ENCODE results near the gene KIAA0513. TPM values are rescaled to one million over a fixed set of nuclear protein-coding genes. Genes with fewer than 3 reads are reported as not detected.
A peak's percentile ranks its signal among the peaks of the same experiment; 100 is the strongest.

KIAA0513 gene
- polyA plus RNA-seq, 5 donors, result 4.6 to 9.3 (median 5.6) TPM

DNA sequence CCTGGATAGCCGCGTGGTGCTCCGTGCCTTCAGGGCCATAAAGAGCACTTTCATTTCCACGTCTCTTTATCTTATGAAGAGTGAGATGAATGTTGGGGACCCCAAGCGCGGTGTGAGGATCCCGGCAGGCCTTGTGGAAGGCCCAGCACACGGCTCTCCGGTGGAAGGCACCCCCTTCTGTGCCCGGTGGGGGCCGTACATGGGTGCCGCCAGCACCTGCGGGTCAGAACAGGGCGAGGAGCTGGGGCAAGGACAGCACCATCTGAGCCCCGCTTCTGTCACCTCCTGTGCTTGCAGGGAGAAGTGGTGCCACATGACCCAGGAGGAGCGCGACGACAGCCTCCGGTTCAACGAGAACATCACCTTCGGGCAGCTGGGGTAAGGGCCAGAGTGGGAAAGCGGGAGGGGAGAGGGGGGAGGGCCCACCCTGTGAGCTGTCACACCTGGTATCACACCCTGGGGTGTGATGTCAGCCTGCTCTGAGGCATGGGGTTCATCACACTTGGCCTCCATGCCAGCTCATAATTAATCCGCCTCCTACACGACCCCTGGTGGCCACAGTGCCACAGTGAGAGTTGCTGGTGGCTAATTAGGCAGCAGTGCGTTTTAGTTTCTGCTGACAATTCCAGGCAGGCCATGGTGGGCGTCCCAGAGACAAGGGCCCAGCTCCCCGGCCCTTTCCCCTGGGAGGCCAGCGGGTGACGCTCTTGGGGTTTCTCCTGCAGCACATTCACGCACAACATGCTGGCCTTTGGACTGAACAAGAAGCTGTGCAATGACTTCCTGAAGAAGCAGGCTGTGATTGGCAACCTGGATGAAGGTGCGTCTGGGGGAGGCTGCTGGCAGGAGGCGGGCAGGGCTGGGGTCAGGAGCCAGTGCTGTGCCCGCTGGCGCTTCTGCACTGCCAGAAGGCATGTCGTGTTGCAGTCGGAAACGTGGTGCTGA, 59.0 kb downstream of the KIAA0513 start:
- peak; percentile 30 to 48 for DNase-seq

DNA sequence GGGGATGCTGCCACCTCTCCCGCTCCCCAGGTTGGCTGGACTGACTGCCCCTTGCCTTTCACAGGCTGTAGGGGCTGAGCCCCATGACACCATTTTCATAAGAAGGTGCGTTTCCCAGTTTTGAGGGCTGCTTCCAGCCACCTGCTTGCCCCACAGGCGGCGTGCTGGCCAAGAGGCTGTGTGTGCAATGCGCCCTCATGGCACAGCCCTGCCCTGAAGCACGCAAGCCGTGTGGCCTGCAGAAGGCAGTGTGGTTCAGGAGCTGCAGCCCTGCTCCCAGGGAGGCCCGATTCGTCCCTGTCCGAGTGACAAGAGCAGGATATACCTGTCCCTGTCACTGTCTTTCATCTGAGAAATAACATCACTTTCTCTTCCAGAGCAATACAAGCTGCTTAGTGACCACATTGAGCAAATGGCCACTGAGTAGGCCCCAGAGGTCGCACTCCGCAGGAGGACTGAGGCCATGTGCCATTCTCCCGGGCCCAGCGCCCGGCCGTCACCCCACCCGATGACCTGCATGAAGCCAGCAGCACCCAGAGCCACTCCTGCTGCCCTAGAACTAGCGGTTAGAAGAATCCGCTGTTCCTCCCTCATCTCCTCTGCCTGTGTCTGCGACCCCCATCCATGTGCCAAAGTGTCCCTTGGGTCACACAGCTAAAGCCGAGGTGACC, 60.4 kb downstream of the KIAA0513 start:
- DNase-seq, result no peak

DNA sequence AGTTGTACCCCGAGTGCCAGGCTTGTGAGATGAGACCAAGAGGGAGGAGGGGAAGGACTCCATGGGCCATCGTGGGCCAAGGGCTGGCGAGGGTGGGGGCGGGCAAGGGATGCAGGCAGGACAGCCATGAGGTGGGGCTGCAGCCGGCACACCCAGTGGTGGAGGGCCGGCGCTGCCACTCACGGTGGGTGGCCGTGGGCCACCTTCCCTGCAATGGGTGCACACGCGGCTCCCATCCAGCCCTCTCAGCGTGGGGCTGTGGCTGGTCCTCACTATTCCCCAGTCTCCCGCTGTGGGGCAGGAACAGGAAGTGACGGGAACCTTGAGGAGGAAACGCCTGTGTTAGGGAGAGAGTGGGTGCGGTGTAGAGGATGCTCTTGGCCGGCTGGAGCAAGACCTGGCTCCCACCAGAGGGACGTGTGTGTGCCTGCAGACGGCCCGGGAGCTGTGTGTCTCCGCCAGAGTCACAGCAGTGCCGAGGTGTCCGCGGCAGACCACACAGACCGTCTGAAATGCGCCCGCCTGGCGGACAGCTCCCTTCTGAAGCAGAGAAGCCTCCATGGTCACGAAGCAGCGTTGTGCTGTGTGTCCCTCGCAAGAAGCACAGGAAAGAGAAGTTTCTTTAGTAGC, 61.1 kb downstream of the KIAA0513 start:
- no peak for DNase-seq

DNA sequence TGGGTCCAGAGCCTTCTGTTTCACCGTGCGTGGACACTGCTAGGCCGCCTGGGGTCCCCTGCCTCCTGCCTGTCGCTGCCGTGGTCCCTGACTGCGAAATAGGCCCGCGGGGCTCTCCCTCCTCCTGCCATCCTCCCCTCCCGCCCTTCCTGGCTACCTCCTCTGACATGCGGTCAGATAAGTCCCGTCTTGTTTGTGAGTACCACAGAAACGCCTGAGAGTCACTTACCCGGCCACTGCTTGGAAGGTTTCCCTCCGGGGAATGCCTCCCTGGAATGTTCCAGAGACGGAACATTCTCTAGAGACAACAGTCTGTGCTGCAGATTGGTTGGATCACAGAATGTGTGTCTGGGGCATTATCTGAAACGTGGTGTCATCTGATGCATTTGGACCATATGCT, 61.9 kb downstream of the KIAA0513 start:
- DNase-seq, result peak; percentile 25 to 40

DNA sequence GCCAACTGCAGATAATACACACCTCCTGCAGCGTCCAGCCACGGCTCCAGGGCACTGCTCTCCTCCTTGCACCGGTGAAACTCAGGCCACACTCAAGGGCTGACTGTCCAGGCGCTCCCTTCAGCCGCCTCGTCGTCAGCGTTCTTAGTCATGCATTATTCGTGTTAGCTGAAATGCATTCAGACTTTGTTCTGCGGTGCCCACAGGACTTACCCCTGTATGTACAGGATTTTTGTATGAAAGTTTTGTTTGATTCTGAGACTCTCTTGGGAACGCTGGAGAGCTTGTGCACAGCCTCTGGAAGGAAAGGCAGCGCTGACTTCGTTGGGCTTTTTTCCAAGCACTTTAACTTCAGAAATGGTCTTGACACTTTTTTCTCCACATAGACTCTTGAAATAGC, 62.6 kb downstream of the KIAA0513 start:
- peak in 1 of 2 donors; percentile 18 for DNase-seq

DNA sequence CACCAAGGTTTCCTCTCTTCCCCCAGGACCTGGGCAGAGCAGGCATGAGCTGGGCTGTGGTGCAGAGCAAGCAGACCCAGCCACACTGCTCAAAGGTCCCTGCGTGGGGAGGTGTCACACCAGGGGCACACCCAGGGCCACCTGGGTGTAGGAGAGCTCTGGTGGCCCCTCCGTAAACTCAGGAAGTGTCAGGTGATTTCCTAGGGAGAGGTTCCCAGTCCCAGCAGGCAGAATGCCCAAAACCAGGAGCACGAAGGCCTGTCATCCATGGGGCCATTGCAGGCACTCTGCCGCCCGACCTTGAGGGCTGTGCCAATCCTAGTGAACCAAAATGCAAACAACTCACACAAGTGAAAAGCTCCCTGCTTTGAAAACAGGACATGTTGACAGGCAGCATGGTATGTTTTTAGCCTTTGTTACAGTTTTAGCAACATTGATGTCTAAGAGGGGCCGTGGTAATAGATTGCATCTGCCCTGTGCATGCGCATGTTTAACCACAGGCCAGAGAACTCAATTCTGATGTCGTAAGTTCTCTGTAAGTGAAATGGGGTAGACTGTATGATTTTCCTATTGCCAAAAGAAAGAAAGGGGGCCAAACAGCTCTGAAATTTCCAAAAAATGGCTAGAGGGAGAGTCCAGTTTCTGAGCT, 63.4 kb downstream of the KIAA0513 start:
- no peak for DNase-seq

DNA sequence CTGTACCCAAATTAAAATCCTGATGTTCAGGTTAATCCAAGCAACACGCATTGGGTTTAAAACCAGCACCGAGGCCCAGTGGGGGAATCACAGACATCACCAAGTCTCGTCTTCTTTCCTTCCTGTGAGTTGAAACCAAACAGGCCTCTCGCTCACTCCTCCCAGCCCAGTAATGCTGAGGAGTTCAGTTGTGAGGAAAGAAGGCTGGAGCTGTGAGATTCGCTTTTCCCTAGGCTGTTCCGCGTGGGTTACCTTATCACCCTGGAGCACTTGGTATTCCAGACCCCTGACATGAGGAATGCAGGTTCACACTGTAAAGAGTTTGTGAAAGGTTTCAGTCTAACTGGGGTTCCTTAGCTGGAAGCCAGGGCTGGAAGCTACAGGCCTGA, 63.9 kb downstream of the KIAA0513 start:
- DNase-seq, result no peak

DNA sequence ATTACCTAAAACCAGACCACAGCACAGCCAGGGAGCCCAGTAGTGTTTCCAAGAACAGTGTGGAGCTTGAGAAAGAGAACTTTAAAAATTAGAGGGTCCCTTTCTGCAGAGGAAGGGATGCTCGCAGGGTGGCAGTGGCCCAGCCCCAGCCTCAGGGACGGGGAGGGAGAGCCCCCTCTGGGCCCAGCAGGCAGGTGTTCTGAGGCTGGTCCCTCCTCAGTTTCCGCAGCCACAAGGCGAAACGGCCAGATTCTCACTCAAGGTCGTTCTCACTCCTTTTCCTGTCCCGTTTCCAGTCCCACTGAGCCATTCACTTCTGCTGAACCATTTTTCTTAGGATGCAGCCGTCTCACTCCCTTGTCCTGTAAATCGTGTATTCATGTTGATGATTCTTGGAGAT, 64.7 kb downstream of the KIAA0513 start:
- DNase-seq, result no peak

DNA sequence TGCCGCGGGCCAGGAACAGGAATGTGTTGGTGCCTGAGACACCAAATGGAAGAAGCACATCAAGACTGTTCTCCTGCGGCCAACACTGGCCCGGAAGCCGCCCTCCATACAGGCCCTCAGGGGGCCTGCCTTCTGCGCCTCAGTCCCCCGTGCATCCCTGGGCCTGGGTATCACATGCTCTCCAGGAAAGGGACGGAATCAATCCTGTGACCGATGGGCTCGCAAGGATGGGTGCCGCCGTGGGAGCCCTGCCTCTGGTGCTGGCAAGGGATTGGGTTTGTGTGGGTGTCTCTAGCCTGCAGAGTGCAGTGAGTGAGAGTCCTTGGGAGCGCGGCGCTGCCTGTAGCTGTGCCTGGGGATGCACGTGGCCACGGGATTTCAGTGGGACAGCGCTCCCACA, 65.3 kb downstream of the KIAA0513 start:
- DNase-seq, result no peak

DNA sequence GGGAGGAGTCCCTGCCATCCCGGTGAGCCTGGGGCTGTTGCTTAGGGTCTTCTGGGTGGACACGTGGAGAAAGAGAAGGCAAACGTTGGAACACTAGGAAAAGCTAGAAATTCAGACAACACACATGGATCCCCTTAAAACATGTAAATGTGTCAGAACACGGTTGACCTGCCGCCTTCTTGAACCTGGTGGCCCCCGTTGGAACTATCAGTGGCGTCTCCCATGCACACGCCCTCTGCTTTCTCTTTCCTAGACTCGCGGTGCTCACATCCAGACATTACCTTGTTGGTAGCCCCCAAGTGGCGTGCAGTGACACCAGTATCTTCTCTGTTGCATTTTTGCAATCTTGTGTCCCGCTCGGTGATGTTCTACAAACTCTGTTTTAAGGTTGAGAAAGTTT, 66.1 kb downstream of the KIAA0513 start:
- DNase-seq, result no peak

DNA sequence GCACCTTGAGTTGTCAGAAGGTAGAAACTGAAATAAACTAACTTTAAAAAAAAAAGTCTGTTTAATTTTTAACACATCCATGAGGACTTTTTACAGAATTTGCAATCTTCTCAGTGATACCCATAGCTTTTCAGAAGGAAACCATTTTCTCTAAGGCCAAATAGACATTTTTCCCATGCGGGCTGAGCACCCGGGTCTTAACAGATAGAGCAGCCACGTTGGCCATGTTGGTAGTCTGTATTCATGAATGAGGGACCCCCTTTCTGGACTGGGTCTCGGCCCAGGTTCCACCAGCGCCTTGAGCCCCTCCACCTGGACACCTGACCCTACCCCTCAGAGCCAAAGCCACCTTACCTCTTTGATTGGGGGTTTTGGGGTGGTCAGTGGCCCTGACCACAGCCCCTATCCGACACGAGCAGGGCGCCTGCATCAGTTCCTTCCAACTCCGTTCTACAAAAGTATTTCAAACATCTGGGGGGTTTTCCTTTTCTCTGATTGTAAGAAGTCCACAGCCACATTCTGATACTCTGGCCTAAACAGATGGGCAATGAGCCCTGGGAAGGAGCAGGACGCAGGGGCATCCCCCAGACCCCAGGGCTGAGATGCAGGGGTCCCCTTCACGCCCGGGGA, 66.7 kb downstream of the KIAA0513 start:
- no peak for DNase-seq

DNA sequence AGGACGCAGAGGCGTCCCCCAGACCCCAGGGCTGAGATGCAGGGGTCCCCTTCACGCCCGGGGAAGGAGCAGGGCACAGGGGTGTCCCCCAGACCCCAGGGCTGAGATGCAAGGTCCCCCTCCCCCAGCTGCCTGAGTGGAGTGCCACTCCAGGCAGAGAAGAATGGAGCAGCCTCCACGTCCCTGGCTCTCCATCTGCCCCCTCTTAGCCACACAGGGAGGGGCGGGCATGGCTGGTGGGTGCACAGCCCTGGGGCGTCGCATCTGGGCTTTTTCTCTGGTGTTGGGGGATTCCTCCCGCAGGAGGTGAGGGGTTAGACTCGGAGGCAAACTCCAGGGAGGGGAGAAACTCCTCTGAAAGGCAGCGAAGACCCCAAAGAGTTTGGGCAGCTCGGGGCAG, 67.2 kb downstream of the KIAA0513 start:
- no peak for DNase-seq

DNA sequence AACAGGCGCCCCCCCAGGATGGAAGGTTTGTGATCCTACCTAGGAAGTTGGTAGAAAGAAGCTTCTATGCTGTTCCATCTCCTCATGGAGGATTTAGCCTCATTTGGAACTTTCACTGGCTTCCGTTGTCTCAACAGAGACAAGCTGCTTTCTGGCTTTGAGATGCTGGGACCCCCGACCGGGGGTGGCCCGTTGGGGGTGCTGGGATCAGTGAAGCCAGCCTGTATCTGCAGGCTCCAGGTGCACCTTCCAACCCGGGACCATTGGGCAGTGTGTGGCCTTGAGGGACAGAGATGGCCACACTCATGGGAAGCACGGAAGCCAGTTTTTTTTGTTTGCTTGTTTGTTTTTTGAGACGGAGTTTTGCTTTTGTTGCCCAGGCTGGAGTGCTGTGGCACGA, 69.3 kb downstream of the KIAA0513 start:
- DNase-seq, result no peak

DNA sequence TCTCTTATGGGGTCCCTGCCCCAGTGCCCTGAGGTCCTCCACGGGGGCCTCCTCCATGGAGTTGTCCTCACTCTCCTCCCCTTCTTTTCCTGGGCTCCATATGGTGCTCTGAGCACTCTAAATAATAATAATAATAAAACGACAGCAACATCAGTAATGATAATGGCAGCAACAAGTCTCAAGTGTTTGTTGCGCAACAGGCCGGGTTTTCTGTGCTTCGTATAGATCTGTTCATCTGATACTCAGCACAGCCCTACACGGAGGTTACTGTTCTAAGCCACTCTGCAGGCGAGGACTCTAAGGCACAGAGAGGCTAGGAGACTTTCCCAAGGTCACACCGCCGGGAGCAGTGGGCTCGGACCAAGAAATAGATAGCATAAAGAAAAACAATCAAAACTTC, 71.0 kb downstream of the KIAA0513 start:
- DNase-seq, result no peak

DNA sequence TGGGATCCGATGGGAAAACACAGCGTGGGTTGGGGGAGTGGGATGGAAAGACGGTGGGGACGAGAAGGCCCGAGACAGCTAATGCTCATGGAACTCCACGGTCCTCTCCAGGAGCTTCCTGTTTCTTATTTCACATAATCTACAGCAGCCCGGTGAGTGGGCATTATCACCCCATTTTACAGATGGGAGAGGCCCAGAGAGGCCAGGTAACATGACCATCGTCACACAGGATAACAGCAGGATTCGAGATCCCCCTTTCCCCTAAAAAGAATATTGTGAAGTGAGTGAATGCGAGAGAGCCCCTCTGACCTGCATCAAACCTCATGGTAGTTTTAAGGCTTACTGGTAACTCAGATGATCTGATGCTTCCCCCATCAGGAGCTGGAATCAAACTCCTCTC, 72.7 kb downstream of the KIAA0513 start:
- no peak for DNase-seq

DNA sequence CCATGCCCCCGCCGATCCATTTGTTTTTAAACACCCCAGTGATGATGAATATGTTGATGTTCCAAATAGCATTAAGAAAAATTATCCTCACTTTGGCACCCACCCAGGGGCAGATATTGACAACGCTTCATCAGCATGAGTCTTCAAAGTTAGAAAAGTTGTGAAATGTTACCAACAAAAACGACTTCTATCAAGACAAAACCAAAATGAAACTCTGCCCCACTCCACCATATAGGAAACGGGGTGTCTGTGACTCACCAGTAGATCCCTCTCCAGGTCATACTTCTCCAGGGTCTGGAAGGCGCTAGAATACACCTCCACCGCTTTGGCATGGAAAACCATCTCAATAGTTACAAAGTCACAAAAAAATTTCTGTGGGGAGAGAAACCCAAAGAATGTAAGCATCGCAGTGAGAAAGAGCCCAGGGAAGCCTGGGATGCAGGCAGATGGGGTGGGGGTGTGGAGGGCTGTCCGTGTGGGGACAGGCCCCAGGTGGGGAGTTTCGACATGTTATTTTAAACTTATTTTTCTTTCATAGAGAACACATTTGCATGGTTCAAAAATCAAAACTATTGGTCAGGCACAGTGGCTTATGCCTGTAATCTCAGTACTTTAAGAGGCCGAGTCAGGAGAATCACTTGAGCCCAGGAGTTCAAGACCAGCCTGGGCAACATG, 74.5 kb downstream of the KIAA0513 start:
- no peak for DNase-seq

DNA sequence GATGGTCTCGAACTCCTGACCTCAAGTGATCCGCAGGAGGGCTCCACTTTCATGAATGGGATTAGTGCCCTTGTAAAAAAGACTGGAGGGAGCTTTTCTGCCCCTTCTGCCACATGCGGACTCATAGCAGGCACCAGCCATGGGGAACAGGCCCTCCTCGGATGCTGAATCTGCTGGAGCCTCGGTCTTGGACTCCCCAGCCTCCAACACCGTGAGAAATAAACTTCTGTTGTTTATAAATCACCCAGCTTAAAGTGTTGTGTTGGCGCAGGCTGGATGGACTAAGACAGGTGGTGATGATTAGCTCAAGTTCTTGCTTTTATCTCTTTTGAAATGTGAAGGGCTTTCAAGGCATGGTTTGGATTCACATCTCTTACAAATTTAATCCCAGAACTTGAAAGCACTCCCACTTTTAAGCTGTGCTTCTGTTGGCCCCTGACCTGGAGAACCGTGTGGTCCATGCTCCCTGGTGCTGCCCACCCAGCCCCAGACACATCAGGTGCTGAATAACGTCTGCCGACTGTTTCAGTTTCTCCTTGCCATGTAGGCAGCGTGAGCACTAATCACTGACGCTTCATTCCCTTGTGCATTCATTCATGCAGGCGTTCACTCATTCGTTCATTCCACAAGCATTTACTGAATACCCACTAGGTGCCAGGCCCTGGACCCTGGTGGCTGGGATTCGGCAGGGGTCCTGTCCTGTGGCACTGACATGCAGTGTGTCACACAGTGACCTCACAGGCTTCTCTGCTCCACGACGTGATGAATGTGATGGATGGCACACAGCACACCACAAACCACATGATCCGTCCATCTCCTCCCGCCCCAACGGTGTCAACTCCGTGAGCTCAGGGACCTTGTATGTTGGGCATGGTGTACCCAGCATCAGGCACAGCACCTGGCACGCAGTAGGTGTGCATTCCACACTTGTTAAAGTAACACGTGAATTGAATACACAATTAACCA, 75.8 kb downstream of the KIAA0513 start:
- no peak for DNase-seq

DNA sequence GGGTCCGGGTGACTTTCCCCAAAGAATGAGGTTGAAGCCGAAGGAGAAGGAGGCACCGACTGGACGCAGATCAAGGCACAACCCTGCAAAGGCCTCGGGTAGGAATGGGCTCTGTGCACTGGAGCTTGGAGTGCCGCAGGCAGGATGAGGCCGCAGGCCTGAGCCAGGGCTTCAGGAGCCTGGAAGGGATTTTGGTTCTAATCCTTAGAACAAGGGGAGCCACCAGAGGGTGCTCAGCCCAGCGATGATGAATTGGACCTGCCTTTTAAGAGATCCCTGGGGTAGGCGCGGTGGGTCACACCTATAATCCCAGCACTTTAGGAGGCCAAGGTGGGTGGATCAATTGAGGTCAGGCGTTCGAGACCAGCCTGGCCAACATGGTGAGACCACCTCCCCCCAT, 76.6 kb downstream of the KIAA0513 start:
- DNase-seq, result no peak

DNA sequence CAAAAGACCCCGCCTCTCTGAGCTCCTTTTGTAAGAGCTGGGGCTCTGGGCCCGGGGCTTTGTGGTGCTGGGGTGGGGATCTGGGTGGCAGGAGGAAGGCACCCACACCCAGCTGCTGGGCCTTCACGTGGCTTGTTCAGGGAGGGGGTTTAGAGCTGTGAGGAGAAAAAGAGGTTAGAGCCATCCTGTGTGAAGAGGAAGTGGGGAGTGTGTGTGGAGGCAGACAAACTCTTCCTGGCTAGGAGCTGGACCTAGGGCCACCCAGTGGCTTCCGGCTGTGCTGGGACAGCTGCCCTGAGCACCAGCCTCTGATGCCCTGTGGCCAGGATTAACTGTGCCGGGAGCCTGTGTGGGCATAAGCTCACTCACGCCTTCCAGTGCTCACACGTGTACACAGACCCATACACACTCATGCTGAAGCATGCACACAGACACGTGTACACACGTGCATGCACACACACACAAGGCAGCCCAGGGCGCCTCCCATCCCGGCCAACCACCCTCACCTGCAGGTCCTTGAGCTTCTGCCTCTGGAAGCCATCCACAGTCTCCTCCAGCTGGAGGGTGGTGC, 77.3 kb downstream of the KIAA0513 start:
- no peak for DNase-seq

DNA sequence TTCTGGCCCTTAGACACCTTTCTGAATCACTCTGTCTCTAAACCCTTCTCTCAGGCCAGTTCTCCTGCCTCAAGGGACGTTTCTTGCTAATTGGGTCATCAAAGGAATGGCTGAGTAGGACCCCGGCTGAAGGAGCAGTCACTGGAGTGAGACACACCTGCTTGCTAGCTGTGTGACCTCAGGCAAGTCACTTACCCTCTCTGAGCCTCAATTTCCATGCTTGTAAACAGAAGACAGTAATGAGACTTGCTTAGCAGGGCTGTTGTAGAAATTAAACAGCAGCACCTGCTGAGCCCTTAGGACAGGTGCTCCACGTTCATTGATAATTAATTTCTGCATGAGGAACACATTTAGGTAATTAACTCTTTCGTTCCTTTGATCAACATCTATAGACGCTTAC, 77.9 kb downstream of the KIAA0513 start:
- DNase-seq, result no peak
